HG03108 (cell line): ENCODE results near the gene AFG1L.
A peak's percentile ranks its signal among the peaks of the same experiment; 100 is the strongest.
"Not testable (repeated sequence)": the region's sequence is repeated elsewhere in the genome, so short reads cannot be mapped to it uniquely, and the experiment has no call there.

ENCODE experiments used
- ATAC-seq: cut with Tn5 transposase; IDR thresholded peaks from one replicate; pipeline ENCODE4 v1.9.1; 2021; ENCODE audit warnings: moderate library complexity; ENCODE audit not compliant: unreplicated experiment

The AFG1L gene

GRCh38 chr6:108550256-108550655, 255.4 kb downstream of the AFG1L start:
- ATAC-seq = no peak

DNA sequence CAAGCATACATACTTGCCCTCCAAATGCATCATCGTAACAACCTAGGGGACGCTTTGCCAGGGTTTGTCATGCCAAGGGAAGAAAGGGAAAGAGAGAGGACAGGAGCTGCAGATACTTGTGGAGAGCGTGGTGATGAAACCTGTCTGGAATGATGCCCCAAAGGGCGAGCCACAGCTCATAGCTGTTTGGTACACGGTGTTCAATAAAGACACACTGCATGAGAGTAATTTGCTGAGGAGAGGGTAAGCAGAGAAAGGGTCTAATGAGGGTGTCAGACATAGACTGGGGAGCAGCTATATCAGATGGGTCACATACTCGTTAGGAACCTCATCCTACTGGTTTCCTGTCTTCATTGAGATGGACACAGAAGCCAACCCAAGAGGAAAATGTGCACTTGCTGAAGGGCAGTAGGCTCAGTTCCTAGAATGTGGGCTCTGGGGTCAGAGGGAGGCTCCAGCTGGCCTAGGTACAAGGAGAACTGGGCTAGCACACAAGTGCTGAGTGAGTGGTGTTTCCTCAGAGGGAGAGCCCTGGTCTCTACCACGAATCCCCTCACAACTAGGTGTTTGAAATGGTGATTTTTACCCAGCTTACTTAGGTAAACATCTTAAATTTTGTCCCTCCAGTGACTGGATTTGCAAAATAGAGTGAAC, 260.7 kb downstream of the AFG1L start:
- ATAC-seq = no peak

DNA sequence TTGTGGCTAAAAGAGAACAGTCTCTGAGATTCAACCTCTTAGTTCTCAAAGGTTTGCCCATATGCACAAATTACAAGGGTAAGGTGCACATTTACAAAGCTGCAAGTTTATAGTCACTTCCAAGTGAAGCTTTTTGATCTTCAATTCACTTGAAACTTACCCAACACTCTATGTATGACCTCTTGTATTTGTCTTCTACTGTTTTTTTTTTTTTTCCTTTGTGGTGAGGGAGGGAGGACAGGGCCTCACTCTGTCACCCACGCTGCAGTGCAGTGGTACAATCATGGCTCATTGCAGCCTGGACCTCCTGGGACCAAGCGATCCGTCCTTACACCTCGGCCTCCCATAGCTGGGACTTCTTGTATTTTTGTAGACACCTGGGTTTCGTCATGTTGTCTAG, 261.4 kb downstream of the AFG1L start:
- ATAC-seq = no peak

DNA sequence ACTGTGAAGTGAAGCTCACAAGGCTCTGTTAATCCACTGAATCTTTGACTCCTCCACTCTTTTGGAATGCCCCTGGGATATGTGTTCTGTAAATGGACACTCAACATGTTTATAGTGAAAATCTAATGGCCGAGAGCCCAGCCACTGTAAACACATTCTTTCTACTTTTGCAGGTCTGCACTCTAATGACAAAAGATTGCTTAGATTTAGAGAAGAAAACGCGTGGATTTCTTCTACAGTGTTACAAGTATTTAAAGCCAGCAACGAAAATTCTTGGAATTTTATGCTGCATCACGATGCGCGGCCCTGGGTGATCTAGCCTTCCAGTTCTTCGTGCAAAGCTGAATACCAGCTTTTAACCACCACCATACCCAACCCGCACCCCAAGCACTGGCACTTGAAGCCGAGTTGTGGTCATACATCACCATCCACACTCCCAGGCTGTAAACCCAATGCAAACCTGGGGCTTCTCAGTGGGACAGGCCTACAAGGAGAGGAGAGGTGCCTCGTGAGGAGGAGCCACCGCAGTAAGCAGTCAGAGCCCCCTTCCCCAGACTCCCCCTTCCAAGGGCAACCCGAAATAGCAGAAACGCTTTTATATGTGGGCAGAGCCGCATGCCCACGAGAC, 262.1 kb downstream of the AFG1L start:
- no peak for ATAC-seq

DNA sequence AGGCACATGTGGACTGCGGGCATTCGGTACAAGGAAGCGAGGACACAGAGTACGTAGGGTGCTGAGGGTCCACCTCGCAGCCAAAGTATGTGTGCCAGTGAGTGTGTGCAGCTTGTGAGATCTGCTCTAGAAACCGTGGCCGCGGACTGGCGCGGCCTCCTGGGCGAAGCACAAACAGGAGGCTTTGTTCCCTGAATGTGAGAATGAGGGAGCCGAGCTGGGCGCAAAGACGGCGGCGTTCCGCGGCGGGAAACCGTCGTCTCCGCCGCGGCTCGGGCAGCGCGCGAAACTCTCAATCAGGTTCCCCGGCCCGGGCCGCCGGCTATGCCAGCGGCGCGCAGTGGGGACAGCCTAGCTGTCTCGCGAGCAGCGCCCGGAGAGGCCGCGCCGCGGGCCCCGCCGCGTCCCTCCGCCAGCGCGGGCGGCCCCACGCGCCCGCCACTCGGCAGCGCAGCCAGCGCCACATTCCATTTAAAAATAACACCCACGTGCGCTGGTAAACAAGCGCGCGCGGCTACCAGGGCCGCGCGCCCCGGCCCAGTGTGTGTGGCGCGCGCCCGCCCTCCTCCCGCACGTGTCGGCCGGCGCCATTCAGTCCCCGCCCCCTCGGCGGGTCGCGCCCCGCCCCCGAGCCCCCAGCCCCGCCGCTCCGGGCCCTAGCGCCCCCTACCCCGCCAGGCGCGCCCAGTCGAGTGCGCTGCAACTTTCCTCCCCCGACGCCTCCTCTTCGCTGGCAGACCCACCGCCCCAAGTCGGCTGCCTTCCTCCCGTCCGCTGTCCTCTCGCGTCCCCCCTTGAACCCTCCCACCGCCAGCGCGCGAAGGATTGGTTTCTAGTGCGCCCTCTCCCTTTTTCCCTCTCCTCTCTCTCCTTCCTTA, 262.9 kb downstream of the AFG1L start:
- no peak for ATAC-seq

DNA sequence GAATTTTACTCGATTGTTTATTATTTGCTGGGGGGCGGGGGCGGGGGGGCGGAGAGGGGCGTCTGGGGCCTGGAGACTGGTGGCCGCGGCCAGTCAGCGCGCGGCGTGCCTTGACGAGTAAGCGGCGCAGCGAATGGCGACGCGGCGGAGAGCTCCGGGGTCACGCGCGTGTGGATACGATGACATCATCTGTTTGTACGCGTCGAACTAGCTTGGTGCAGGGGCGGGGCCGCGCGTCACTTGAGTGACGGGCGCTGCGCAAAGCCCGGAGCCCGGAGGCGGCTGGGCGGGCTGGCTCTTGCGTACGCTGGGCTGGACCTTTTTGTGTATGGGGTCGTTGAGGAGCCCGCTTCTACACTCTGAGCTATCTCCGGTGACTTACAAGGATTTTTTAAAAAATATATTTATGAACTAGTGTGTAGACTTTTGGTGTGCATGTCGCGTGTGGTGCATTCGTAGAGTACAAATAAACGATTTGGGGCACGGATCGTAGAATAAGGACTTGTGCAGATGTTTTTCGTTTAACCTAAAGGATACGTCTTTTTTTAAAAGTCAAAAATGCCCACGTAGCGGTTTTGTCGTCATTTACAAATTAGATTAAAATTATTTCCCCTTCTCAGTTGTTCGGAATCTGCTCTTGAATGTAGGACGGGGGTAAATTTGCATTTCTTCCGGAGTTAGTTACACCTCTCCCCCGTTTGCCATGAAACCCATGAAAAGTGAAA, 263.7 kb downstream of the AFG1L start:
- peak; percentile 55 for ATAC-seq

DNA sequence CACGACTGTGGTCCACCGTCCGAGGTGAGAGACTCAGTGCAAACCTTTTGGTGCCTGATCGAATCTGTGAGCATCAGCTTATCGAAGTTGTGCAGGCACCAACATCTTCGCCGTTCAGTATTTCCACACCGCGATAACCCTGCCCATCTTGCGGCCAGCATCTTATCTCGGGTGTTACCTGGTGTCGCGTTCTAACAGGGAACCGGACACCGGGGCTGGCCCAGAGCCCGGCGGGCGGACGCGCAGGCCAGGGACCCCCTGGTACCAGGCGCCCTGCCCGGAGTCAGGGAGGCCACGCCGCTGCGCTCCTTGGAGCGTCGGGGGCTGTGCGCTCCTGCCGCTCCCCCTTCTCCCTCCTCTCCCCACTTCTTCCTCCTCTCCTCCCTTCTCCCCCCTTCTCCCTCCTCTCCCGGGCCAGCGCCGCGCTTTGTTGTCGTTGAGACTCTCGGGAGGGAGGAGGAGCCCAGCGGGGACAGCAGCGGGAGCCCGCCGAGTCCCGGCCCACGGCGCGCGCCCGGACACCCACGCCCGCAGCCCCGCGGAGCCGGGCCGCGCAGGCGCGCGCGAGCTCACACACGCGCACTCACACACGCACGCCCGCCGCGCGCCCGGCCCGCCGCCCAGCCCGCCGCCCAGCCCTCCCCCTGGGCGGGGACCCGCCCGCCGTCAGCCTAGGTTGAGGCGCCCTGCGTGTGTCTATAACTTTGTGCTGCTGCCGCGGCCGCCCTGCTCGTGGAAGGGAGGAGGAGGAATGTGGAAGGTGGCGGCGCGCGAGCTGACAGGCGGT, 264.4 kb downstream of the AFG1L start:
- ATAC-seq = peak; percentile 38

- ATAC-seq = no peak
Observed at GRCh38 chr6:108559884-108560462, 265.1 kb downstream of the AFG1L start.

DNA sequence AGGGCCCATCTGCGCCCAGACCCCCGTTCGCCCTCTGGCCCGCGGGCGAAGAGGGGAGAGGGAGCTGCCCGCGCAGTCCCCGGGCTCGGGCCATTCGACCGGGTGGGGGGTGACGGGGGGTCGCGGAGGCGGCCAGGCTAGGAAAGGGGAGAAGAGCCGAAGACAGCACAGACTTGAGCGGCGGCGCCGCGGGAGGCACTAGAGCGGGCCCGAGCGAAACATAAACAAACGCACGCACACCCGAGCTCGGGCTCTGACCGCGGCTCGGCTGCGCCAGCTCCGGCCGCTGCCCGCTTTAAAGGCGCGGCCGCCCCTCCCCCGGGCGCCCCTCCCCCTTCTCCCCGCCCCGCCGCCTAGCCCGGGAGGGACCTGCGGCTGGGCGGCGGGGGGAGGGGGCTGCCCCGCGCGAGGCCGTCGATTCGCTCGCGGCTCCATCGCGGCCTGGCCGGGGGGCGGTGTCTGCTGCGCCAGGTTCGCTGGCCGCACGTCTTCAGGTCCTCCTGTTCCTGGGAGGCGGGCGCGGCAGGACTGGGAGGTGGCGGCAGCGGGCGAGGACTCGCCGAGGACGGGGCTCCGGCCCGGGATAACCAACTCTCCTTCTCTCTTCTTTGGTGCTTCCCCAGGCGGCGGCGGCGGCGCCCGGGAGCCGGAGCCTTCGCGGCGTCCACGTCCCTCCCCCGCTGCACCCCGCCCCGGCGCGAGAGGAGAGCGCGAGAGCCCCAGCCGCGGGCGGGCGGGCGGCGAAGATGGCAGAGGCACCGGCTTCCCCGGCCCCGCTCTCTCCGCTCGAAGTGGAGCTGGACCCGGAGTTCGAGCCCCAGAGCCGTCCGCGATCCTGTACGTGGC, 265.8 kb downstream of the AFG1L start, which contains the start of gene FOXO3:
Gene FOXO3, plus strand, starts transcription at position 455 of the 846 bp plus-strand sequence. Its CDS starts 292 bp downstream, at position 747.
- ATAC-seq = no peak

GRCh38 chr6:108561309-108561647, 266.4 kb downstream of the AFG1L start:
- ATAC-seq = not testable (repeated sequence)

GRCh38 chr6:108561742-108562502, 267.1 kb downstream of the AFG1L start:
- ATAC-seq = no peak

DNA sequence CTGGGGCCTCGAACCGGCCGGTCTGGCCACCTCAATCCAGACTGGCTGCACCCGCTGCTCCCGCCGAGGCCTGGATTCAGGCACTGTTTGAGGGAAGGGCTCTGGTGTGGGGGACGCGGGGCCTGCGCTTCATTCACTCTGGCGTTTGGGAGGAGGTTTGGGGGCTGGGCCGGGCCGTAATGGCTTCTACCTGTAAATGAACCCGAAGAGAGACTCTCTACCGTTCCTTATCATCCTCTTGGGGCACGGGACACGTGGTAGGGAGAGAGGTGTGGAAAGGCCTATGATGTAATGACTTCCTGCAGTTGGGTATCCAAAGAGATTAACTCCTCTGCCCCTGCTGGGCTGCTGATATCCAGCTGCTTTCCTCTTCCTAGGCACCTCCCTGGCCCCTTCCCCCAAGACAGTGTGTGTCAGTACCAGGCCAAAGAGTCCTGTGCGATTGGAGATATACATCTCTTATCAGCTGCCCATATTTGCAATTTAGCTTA, 267.7 kb downstream of the AFG1L start:
- ATAC-seq = no peak

GRCh38 chr6:108563292-108563691, 268.4 kb downstream of the AFG1L start:
- no peak for ATAC-seq

- ATAC-seq = no peak
Observed at GRCh38 chr6:108564178-108564577, 269.3 kb downstream of the AFG1L start.

- ATAC-seq = peak; percentile 62
Observed at GRCh38 chr6:108565091-108565766, 270.4 kb downstream of the AFG1L start.

GRCh38 chr6:108565893-108566292, 271.0 kb downstream of the AFG1L start:
- ATAC-seq = no peak

DNA sequence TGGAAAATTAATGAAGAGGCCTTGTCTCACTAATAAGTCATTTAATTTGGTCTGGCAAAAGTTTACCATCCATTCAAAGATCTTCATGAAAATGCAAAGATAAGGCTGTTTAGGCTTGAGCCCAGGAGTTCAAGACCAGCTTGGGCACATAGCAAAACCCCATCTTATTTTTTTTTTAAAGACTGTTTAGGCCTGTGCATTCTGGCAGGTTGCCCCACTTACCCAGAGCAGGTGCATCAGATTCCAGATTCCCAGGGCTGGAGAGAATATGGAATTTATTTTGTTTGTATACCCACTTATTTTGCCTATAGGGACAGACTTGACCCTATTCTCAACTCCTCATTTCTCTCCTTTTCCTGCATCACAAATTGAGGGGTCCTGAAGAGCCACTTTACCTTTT, 271.6 kb downstream of the AFG1L start:
- ATAC-seq = no peak

- ATAC-seq = no peak
Observed at GRCh38 chr6:108568101-108568500, 273.2 kb downstream of the AFG1L start.
